Mesothelial cell of epicardium (in vitro differentiated cells): ENCODE results near the gene UQCRC1. TPM values are rescaled to one million over a fixed set of nuclear protein-coding genes. Genes with fewer than 3 reads are reported as not detected.

Source experiments
- DNase-seq, 2 experiments: peaks; one replicate each; pipeline ENCODE4 v3.0.0; 2021; ENCODE audit warnings: low spot score in 2 of 2; ENCODE audit not compliant: unreplicated experiment in 2 of 2
- H3K27ac Mint-ChIP-seq: 2 replicates; pipeline ENCODE4 v1.8.0; 2021; ENCODE audit warnings: mixed read lengths
- H3K27me3 Mint-ChIP-seq: 2 replicates; pipeline ENCODE4 v1.8.0; 2021; ENCODE audit warnings: low read depth, mixed read lengths
- H3K36me3 Mint-ChIP-seq: 2 replicates; pipeline ENCODE4 v1.8.0; 2021; ENCODE audit warnings: mixed read lengths
- H3K4me1 Mint-ChIP-seq: 2 replicates; pipeline ENCODE4 v1.8.0; 2021; ENCODE audit warnings: mixed read lengths
- H3K4me3 Mint-ChIP-seq: 2 replicates; pipeline ENCODE4 v1.8.0; 2021; ENCODE audit warnings: mild to moderate bottlenecking, moderate library complexity, mixed read lengths
- H3K9me3 Mint-ChIP-seq: 2 replicates; pipeline ENCODE4 v1.8.0; 2021; ENCODE audit warnings: mixed read lengths
- total RNA-seq: library from RNA; stranded (reverse); gene quantifications from 3 replicates; pipeline ENCODE4 v1.2.1, GENCODE V29; 2021
- TF ChIP-seq, protein P1 (sequence below): fragments of 200-600 bp; sonication (generic); IDR thresholded peaks from one replicate; pipeline ENCODE4 v1.5.0; 2021; ENCODE audit warnings: antibody characterized with exemption; ENCODE audit not compliant: unreplicated experiment

Gene UQCRC1
- 161 to 171 TPM (median 164 TPM) in 3 replicates for total RNA-seq

DNA sequence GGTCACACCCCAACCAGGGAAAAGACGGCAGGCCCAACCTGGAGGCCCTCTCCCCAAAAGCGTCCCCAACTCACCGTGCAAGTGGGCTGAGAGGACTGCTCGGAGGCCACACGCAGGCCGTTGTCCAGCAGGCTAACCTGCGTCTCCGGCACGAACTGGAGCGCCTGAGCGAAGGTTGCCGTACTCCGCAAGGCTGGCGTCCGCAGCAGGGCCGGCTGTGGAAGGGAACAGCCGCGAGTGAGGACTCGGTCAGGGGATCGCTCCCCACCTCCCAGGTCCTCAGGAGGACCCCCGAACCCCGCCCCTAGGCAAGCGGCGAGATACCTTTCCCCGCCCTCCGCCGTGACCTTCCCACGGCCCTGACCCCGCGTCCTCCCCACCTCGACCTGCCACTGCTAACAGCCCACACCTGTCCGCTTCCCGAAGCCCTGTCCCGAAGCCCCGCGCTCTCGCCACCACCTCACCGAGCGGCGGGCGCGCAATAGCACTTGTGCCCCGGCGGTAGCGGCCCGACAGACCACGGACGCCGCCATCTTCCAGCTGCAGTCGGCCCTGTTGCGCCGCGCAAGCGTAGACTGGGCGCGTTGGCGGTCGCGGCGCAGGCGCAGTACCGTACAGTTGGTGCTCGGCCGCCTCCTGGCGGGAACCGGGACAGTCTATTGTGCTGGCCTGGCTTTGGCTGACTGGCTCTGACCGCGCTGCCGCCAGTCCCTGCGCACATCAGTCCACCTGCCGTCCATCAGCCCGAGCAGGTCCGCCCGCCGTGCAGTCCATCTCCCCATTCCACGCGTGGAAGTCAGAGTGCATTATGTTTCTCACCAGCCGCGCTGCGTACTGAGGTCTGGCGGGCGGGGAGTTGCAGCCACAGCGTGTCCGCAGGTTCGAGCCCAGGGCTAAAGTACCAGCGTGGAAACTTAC, at the start of gene UQCRC1:
Gene UQCRC1, minus strand, starts transcription at position 559 of the 918 bp plus-strand sequence. Its CDS starts 26 bp downstream, at position 533.
- DNase-seq = peak; percentile 87 to 95
- TF ChIP-seq, protein P1, sequence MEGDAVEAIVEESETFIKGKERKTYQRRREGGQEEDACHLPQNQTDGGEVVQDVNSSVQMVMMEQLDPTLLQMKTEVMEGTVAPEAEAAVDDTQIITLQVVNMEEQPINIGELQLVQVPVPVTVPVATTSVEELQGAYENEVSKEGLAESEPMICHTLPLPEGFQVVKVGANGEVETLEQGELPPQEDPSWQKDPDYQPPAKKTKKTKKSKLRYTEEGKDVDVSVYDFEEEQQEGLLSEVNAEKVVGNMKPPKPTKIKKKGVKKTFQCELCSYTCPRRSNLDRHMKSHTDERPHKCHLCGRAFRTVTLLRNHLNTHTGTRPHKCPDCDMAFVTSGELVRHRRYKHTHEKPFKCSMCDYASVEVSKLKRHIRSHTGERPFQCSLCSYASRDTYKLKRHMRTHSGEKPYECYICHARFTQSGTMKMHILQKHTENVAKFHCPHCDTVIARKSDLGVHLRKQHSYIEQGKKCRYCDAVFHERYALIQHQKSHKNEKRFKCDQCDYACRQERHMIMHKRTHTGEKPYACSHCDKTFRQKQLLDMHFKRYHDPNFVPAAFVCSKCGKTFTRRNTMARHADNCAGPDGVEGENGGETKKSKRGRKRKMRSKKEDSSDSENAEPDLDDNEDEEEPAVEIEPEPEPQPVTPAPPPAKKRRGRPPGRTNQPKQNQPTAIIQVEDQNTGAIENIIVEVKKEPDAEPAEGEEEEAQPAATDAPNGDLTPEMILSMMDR = peak; percentile 72
- Mint-ChIP-seq H3K27ac (peak within 1 kb of the TSS; percentile 98), H3K4me1 (peaks cover 15% of the 10 kb centered on the region), H3K4me3 (peak within 1 kb of the TSS; percentile 100), H3K36me3 (peaks cover 10% of the 10 kb centered on the region), H3K27me3 (peaks cover 5% of the 10 kb centered on the region), H3K9me3 (no peaks in the 10 kb centered on the region)

DNA sequence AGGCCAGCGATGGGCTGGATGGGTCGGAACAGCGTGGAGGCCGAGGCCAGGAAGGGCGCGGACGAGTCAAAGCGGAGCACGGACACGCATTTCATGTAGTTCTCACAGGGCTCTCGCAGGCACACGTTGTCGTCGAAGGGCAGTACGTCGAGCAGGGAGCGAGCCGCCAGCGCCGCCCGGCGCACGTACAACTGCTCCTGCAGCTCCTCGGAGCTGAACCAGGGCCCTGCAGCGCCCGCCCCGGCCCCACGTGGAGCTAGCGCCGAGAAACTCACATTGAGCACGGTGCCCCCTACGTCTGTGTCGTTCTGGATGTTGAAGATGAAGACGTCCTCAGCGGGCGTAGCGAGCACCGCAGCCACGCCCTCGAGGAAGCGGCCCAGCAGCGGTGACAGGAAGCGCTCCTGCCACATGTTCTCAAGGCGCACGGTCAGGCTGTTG, 47.4 kb upstream of the UQCRC1 start:
- TF ChIP-seq, protein P1 = no peak
- Mint-ChIP-seq H3K4me1 (peaks cover 2% of the 10 kb centered on the region), H3K36me3 (peaks cover 4% of the 10 kb centered on the region), H3K9me3 (no peaks in the 10 kb centered on the region), H3K27me3 (peaks cover 20% of the 10 kb centered on the region), H3K27ac (no peak overlapping the region), H3K4me3 (peak overlapping the region; percentile 52)
- DNase-seq = no peak

DNA sequence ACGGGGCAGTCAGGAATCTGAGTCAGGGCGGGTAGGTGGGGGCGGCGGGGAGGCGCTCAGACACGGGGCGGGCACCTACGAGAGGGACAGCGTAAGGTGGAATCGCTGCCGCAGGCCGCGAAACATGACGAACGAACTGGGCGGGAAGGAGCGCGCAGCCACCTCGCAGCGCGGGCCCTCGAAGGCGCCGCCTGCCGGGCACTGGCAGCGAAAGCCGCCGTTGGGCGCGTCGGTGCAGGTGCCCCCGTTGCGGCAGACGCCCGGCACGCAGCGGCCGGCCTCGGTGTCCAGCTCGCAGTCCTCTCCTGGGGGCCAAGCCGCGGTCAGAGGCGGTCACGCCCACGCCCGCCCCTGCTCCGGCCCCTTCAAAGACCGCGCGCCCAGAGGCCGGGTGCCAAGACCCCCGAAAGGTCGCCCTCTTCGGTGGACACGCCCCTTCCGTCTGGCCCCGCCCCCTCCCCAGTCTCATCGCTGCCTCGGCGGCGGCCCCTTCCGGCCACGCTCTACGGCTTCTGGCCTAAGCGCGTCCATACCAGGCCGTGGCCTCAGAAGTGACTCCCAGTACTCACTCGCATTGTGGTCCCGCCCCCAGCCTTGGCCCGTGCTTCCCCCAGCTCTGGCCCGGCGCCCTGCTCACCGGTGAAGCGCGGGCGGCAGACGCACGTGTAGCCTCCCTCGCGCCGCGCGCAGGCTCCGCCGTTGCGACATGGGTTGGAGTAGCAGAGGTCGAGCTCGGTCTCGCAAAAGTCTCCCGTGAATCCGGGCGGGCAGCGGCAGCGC, 46.8 kb upstream of the UQCRC1 start:
- TF ChIP-seq, protein P1 = peak; percentile 72
- H3K27me3 Mint-ChIP-seq = peaks cover 18% of the 10 kb centered on the region
- peak; percentile 55 to 80 for DNase-seq
- peak overlapping the region; percentile 52 for H3K4me3 Mint-ChIP-seq
- H3K27ac Mint-ChIP-seq = no peak overlapping the region
- no peaks in the 10 kb centered on the region for H3K9me3 Mint-ChIP-seq
- H3K36me3 Mint-ChIP-seq = peaks cover 4% of the 10 kb centered on the region
- no peaks in the 10 kb centered on the region for H3K4me1 Mint-ChIP-seq

DNA sequence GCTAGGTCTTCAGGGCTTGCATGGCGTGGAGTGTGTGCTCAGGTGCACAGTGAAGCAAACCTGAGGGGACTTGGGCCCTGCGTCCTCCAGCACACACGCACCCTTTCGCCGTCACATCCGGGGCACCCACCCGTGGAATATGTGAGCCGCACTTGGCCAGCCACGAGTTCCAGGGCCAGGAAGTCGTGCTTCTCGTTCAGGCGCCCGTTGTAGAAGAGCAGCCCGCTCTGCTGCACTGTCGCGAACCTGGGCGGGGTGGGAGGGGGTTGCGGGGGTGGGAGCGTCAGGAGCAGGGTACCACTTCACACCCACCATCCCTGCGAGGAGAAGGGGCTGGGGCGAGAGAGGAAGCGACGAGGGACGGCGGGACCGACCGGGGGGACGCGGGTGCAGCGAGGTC, 46.2 kb upstream of the UQCRC1 start:
- TF ChIP-seq, protein P1 = no peak
- Mint-ChIP-seq H3K4me3 (peak overlapping the region; percentile 58), H3K9me3 (no peaks in the 10 kb centered on the region), H3K4me1 (no peaks in the 10 kb centered on the region), H3K27me3 (peaks cover 18% of the 10 kb centered on the region), H3K36me3 (peaks cover 4% of the 10 kb centered on the region), H3K27ac (no peak overlapping the region)
- DNase-seq = no peak

DNA sequence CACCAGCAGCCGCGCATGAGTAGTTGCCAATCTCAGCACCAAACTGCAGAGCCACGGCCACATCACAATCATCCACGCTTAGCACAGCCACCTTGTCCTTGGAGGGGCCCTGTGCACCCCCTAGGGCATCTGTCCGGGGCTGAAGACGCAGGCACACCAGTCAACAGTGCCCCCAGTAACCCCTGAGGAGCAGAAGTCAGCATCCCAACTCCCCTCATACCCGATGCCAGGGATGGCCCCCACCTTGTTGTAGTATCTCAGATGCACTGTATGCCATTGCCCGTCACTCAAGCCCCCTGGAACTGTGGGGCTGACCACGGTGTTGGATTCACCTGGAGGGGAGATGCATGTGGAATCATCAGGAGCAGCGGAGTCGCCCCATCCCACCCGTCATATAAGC, 45.6 kb upstream of the UQCRC1 start:
- H3K27ac Mint-ChIP-seq = no peak overlapping the region
- H3K4me3 Mint-ChIP-seq = peak overlapping the region; percentile 58
- H3K9me3 Mint-ChIP-seq = no peaks in the 10 kb centered on the region
- H3K27me3 Mint-ChIP-seq = peaks cover 18% of the 10 kb centered on the region
- peaks cover 4% of the 10 kb centered on the region for H3K36me3 Mint-ChIP-seq
- H3K4me1 Mint-ChIP-seq = no peaks in the 10 kb centered on the region
- TF ChIP-seq, protein P1 = no peak
- no peak for DNase-seq
